ENCODE results near the gene NDFIP1.
A peak's percentile ranks its signal among the peaks of the same experiment; 100 is the strongest.
"Not testable (repeated sequence)": the region's sequence is repeated elsewhere in the genome, so short reads cannot be mapped to it uniquely, and the experiment has no call there.

NDFIP1 gene

DNA sequence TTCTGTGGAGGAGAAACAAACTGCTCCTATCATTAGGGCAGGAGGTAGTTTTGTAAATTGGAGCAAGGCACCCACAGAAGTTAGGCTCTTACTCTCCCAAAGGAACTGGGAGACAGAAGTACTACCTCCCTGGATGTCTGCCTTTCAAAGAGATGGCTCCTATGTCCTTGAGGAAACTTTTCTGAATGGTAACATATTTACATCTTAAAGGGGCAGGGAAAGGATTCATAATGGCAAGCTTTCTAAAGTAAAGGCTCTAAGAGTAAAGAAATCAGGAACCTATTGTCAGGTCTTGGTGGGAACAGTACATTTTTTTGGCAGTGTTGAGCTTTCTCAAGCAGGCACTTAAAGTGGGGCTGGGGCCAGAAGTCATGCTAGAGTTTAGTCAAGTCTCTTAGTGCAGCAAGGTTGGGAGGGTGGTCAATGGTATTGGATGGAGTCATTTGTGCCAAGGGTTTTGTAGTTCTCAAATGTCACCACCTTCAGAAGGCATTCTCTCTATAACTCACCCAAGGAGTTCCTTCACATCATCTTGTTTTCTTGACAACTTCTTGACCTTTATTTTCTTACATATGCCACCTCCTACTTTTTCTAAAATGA, 26.3 kb upstream of the NDFIP1 start:
- H3K4me1 Mint-ChIP-seq (ENCODE audit: low read depth): peaks cover 3% of the 10 kb centered on the region
- peaks cover 5% of the 10 kb centered on the region for H3K27me3 Mint-ChIP-seq (ENCODE audit: low read depth)
- H3K4me3 Mint-ChIP-seq: no peak overlapping the region
- H3K36me3 Mint-ChIP-seq (ENCODE audit: low read depth): no peaks in the 10 kb centered on the region
- no peaks in the 10 kb centered on the region for H3K9me3 Mint-ChIP-seq
- H3K27ac Mint-ChIP-seq: no peak overlapping the region

DNA sequence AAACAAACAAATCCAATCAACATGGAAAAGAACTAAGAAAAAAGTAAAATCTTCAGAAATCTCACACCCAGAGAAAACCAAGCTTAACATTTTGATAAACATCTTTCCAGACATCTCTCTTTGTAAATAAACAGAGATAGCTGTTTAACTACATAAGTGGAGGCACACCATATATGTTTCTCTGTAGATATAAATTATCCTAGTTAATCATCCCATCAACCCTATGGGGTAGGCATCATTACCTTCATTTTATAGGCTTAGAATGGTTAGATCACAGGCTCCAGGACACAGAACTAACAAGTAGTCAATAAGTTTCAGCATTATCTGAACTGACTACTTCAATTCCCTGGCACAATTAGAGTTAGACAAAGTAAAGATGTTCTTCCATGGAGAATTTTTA, 22.4 kb upstream of the NDFIP1 start:
- peaks cover 5% of the 10 kb centered on the region for H3K27me3 Mint-ChIP-seq (ENCODE audit: low read depth)
- no peak overlapping the region for H3K27ac Mint-ChIP-seq
- no peaks in the 10 kb centered on the region for H3K36me3 Mint-ChIP-seq (ENCODE audit: low read depth)
- H3K4me3 Mint-ChIP-seq: no peak overlapping the region
- H3K4me1 Mint-ChIP-seq (ENCODE audit: low read depth): peaks cover 21% of the 10 kb centered on the region
- no peaks in the 10 kb centered on the region for H3K9me3 Mint-ChIP-seq

DNA sequence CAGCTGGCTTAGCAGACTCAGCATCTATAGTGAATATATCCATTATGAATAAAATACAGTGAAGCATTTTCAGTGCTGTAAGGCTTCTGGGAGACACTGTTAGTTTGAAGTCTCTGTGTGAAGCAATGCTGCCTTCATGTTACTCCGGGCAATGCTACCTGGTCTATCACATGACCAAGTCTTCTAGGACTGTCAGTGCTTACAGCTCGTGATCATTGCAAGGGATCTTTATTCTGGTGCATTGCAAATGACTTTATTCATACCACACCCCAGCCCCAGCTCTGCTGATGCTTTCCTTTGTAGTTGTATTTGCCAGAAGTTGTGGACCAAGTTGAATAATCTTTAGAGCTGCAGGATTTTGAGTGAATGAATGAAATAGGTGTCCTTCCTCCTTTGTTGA, 21.9 kb upstream of the NDFIP1 start:
- Mint-ChIP-seq H3K4me1 (ENCODE audit: low read depth) (peaks cover 21% of the 10 kb centered on the region), H3K4me3 (no peak overlapping the region), H3K9me3 (no peaks in the 10 kb centered on the region), H3K27ac (no peak overlapping the region), H3K36me3 (ENCODE audit: low read depth) (no peaks in the 10 kb centered on the region), H3K27me3 (ENCODE audit: low read depth) (peaks cover 2% of the 10 kb centered on the region)

DNA sequence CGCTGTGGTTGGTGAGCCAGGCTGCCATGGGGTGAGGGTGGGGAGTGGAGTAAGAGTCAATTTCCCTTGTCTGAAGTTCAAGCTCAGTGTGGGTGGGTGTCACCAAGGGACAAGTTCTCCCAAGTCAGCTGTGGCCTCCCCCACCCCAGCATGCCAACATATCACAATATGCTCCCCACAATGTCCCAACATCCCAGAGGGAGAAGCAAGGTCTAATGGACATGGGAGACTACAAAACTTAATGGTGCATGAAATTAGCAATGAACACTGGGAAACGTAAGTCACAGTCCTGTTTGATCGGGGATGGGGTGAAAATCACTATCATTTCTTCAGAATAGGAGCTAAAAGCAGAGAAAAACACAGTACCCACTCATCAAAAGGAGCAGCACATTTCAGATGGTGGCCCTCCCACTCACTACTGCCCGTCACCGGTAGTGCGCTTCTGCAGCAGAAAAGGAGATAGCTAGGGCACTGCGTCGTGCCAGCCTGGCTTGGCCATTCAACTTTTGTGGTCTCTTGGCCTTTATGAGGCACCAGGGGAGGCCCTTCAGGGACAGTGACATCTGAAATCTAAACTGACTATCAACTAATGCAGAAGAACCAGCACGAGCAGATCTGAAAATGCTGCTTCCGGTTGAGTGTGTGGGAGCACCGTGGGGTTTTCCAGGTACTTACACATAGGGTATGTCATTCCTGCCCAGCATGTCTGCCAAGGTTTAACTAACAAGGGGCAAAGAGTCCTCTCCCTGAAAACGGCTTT, 20.5 kb upstream of the NDFIP1 start:
- Mint-ChIP-seq H3K9me3 (no peaks in the 10 kb centered on the region), H3K27ac (peak overlapping the region; percentile 32), H3K27me3 (ENCODE audit: low read depth) (no peaks in the 10 kb centered on the region), H3K4me1 (ENCODE audit: low read depth) (peaks cover 21% of the 10 kb centered on the region), H3K36me3 (ENCODE audit: low read depth) (no peaks in the 10 kb centered on the region), H3K4me3 (no peak overlapping the region)

DNA sequence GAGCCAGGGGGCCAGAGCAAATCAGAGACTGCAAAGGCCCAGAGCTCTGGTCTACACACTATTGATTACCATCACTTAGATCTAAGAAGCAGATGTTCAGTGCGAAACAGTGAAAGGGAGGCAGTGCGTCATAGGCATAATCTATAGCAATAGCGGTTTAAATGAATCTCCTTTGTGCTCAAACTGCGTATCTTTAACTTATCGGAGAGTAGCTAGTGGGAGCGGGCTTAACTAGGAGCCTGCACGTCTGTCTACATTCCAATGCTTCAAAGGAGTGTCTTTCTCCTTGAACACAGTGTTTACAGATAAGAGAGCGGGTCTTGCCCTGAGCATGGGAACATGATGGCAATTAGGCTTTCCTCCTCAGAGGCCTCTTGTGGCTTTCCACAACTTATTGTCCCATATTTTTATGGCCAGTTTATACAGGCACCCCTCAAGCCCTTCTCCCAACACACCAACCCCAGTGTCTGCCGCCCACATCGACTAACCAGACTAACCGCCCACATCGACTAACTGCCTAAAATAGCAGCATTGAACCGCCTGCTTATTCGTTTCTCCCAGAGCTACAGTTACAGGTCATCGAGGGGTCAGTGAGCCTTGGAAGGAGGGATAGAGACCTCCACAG, 19.6 kb upstream of the NDFIP1 start:
- H3K4me3 Mint-ChIP-seq; H3K36me3 Mint-ChIP-seq (ENCODE audit: low read depth); H3K9me3 Mint-ChIP-seq; H3K27me3 Mint-ChIP-seq (ENCODE audit: low read depth): not testable (repeated sequence)
- H3K27ac Mint-ChIP-seq: peak overlapping the region; percentile 32
- H3K4me1 Mint-ChIP-seq (ENCODE audit: low read depth): peaks cover 21% of the 10 kb centered on the region

DNA sequence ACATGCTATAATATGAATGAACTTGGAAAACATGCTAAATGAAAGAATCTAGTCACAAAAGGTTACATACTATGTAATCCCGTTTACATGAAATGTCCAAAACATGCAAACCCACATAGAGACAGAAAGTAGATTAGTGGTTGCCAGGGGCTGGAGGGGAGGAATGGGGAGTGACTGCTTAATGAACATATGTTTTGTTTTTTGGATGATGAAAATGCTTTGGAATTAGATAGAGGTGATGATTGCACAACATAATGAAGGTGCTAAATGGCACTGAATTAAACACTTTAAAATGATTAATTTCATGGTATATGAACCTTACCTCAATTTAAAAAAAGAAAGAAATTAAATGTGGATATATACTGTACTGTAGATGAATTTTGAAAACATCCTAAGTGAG, 17.6 kb upstream of the NDFIP1 start:
- H3K36me3 Mint-ChIP-seq (ENCODE audit: low read depth): no peaks in the 10 kb centered on the region

DNA sequence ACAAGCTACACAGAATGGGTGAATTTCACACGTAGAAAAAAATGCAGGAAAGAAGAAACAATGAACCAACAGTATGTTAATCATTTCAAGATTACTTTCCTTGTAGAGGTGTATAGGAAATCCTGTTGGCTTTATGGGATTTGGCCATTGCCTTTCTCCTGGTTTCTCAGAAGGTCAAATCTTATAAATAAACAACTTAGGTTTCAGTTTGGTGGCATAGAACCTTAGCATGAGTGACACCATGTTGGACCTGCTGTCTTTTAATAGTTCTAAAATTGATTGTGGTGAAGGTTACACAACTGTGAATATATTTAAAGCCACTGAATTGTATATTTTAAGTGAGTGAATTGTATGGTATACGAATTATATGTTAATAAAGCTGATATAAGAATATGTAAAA, 16.7 kb upstream of the NDFIP1 start:
- Mint-ChIP-seq H3K4me3 (no peak overlapping the region), H3K27ac (no peak overlapping the region), H3K36me3 (ENCODE audit: low read depth) (no peaks in the 10 kb centered on the region), H3K4me1 (ENCODE audit: low read depth) (peaks cover 33% of the 10 kb centered on the region), H3K27me3 (ENCODE audit: low read depth) (no peaks in the 10 kb centered on the region), H3K9me3 (no peaks in the 10 kb centered on the region)

More for the DNA sequence above, 17.6 kb upstream of the NDFIP1 start:
- H3K27ac Mint-ChIP-seq: no peak overlapping the region
- H3K9me3 Mint-ChIP-seq: no peaks in the 10 kb centered on the region
- H3K27me3 Mint-ChIP-seq (ENCODE audit: low read depth): no peaks in the 10 kb centered on the region
- no peak overlapping the region for H3K4me3 Mint-ChIP-seq
- peaks cover 33% of the 10 kb centered on the region for H3K4me1 Mint-ChIP-seq (ENCODE audit: low read depth)

DNA sequence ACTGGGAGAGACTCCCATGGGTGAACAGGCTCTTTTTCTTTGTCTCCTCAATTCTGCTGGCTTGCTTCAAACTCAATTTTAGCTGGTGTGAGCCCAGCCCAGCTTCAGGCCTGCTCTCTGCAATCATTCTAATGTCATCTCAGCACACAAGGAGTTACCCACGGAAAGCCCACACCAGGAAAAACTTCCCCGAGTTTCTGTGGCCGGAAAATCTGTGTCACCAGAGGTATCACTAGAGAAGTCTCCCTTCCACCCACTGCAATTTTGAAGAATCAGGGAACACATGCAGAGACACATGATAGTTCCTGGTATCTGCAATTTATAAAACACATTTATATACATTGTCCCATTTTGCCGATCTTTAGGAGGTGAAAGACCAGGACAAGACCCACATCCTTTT, 13.5 kb upstream of the NDFIP1 start:
- peaks cover 28% of the 10 kb centered on the region for H3K4me1 Mint-ChIP-seq (ENCODE audit: low read depth)
- peak overlapping the region; percentile 76 for H3K27ac Mint-ChIP-seq
- no peaks in the 10 kb centered on the region for H3K27me3 Mint-ChIP-seq (ENCODE audit: low read depth)
- H3K36me3 Mint-ChIP-seq (ENCODE audit: low read depth): no peaks in the 10 kb centered on the region
- peak overlapping the region; percentile 43 for H3K4me3 Mint-ChIP-seq
- H3K9me3 Mint-ChIP-seq: no peaks in the 10 kb centered on the region

DNA sequence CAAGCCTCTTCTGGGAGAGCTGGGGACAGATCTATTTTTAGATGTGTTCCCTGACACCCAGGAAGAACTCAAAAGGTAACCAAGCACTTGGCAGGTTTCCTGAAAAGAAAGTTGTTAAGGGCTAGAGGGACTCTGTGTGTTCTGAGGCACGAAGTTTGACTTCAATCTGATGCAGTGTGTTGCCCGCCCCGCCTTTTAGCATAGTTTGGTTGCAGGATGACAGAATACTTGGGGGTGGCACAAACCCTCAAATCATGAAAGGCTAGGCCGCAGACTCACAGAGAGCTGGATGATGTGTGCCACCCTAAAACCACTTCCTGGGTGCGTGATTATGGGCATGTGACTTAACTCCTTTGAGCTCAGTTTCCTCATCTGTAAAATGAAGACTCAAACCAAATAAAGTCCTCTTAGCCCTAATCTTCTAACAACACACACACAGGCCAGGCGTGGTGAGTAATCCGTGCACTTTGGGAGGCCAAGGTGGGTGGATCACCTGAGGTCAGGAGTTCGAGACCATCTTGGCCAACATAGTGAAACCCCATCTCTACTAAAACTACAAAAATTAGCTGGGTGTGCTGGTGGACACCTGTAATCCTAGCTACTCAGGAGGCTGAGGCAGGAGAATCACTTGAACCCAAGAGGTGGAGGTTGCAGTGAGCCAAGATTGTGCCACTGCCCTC, 12.8 kb upstream of the NDFIP1 start:
- Mint-ChIP-seq H3K9me3 (peaks cover 1% of the 10 kb centered on the region), H3K4me3 (peak overlapping the region; percentile 43), H3K4me1 (ENCODE audit: low read depth) (peaks cover 28% of the 10 kb centered on the region), H3K27ac (peak overlapping the region; percentile 76), H3K27me3 (ENCODE audit: low read depth) (no peaks in the 10 kb centered on the region), H3K36me3 (ENCODE audit: low read depth) (no peaks in the 10 kb centered on the region)

DNA sequence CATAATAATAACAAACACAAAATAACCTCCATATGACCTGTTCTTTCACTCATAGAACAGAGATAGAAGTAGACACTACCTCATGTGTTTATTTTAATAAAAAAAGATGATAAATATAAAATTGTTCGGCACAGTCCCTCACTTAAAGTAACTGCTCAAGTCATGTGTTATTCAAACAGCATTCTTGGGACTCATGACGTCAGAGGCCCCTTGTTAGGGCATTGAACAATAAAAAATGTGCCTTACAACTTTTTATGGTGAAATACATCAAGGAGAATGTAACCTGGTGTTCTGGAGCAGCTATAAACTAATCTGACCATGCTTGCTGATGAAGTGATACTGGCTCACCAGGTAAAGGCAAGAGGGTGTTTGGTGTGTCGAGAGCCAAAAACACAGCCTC, 12.2 kb upstream of the NDFIP1 start:
- H3K27ac Mint-ChIP-seq: no peak overlapping the region
- no peaks in the 10 kb centered on the region for H3K36me3 Mint-ChIP-seq (ENCODE audit: low read depth)
- H3K4me1 Mint-ChIP-seq (ENCODE audit: low read depth): peaks cover 28% of the 10 kb centered on the region
- no peak overlapping the region for H3K4me3 Mint-ChIP-seq
- H3K27me3 Mint-ChIP-seq (ENCODE audit: low read depth): no peaks in the 10 kb centered on the region
- H3K9me3 Mint-ChIP-seq: peaks cover 7% of the 10 kb centered on the region

DNA sequence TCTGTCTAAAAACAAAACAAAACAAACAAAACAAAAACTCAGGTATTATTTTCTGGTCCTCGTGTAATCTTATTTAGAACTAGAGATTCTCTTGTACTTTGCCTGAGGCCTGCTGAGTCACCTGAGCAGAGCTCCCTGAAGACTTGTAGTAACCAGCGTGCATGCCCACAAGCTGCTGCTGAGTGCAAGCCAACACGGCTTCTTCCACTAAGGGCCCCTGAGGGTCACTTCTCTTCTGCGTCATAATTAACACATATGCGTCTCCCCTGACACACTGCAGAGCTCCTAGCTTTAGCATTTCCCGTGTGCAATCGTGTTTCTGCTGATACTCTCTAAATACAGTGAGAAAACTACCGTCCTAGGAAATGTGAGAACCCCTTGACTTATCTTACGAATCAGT, 10.9 kb upstream of the NDFIP1 start:
- Mint-ChIP-seq H3K27me3 (ENCODE audit: low read depth) (no peaks in the 10 kb centered on the region), H3K36me3 (ENCODE audit: low read depth) (no peaks in the 10 kb centered on the region), H3K9me3 (peaks cover 8% of the 10 kb centered on the region), H3K27ac (no peak overlapping the region), H3K4me1 (ENCODE audit: low read depth) (peaks cover 28% of the 10 kb centered on the region), H3K4me3 (no peak overlapping the region)

DNA sequence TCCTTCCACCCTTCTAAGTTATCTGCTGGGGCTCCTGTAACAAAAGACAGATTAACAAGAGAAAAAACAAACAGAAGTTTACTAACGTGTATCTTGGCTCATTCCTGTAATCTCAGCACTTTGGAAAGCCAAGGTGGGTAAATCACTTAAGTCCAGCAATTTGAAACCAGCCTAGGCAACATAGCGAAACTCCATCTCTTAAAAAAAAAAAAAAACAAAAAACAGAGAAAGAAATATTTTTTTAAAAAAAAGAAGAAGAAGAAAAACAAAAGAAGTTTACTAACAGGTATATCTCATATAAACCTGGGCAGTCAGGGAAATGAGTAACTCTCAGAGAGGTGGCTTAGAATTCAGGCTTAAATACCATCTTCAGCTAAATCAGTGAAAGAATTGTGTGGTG, 10.3 kb upstream of the NDFIP1 start:
- Mint-ChIP-seq H3K27me3 (ENCODE audit: low read depth) (no peaks in the 10 kb centered on the region), H3K4me3 (no peak overlapping the region), H3K9me3 (peaks cover 8% of the 10 kb centered on the region), H3K36me3 (ENCODE audit: low read depth) (no peaks in the 10 kb centered on the region), H3K27ac (no peak overlapping the region), H3K4me1 (ENCODE audit: low read depth) (peaks cover 30% of the 10 kb centered on the region)

DNA sequence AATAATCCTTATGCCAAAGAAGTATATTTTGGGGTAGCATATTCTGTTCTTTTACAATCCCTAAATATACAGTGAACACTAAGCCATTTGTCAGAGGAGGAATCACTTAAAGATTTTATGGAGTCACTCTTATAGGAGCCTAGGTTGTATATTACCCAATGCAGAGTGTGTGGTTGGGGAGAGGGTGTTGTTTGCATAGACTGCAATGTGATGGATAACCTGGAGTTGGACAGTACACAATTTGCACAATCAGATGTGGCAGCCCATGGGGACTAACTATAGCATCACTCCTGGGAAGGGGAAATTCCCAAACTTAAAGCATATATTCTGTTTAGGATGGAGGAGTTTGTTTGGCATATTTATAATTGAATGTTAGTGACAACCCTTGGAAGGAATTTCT, 9.6 kb upstream of the NDFIP1 start:
- Mint-ChIP-seq H3K4me1 (ENCODE audit: low read depth) (peaks cover 30% of the 10 kb centered on the region), H3K27ac (no peak overlapping the region), H3K27me3 (ENCODE audit: low read depth) (no peaks in the 10 kb centered on the region), H3K9me3 (peaks cover 8% of the 10 kb centered on the region), H3K4me3 (no peak overlapping the region), H3K36me3 (ENCODE audit: low read depth) (no peaks in the 10 kb centered on the region)

DNA sequence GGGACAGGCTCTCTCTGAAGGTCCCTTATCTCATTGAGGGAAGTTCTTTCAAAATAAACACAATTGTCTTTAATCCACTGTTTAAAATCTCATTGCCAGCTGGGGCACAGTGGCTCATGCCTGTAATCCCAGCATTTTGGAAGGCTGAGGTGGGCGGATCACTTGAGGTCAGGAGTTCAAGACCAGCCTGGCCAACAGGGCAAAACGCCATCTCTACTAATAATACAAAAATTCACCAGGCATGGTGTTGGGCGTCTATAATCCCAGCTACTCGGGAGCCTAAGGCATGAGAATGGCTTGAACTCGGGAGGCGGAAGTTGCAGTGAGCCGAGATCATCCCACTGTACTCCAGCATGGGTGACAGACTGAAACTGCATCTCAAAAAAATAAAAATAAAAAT, 8.3 kb upstream of the NDFIP1 start:
- Mint-ChIP-seq H3K36me3 (ENCODE audit: low read depth) (no peaks in the 10 kb centered on the region), H3K4me3 (no peak overlapping the region), H3K9me3 (peaks cover 8% of the 10 kb centered on the region), H3K27ac (no peak overlapping the region), H3K4me1 (ENCODE audit: low read depth) (peaks cover 30% of the 10 kb centered on the region), H3K27me3 (ENCODE audit: low read depth) (no peaks in the 10 kb centered on the region)

All from T-helper 1 cell treated with Interleukin-12 subunit alpha and Interleukin-12 subunit beta and Interleukin-4 antibody, amounts not matched to agents 30 μg/mL and 1 μg/mL, for 36 hours (primary cell).